GM18499 (cell line): ENCODE results near the gene WFDC2.
"Not testable (repeated sequence)": the region's sequence is repeated elsewhere in the genome, so short reads cannot be mapped to it uniquely, and the experiment has no call there.

ENCODE experiments used
- ATAC-seq: cut with Tn5 transposase; IDR thresholded peaks from one replicate; pipeline ENCODE4 v1.9.1; 2021; ENCODE audit warnings: moderate number of reproducible peaks; ENCODE audit not compliant: insufficient read depth, unreplicated experiment

WFDC2 gene

DNA sequence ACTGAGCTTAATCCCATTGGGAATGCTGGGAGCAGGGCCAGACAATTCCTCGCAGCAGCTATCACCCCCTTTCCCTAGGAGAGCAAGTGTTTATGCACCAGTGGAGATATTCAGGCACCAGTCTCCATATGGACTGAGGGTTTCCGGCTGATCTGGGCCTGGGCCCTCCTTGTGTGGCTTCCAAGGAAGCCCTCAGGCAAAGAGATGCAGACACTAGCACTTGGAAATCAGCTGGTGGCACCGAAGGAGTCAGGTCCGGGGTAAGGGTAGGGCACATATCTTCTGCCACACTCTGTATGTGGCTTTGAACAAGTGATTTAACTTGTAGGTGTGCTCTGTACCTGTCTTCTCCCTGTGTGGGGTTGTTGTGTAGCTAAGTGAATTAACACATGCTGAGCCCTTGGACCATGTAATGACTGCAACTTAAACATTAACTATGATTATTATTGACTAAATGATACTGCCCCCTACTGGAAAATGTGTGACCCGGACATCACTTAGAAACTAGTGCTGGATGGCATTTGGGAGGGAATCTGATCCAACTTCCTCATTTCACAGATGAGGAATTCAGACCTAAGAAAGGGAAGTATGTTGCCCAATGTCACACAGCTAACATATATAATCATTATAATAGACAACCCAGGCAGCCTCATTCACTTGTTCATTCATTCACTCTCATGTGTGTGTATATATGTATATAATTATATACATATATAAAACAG is 19.3 kb upstream of the WFDC2 start:
- ATAC-seq, result no peak

DNA sequence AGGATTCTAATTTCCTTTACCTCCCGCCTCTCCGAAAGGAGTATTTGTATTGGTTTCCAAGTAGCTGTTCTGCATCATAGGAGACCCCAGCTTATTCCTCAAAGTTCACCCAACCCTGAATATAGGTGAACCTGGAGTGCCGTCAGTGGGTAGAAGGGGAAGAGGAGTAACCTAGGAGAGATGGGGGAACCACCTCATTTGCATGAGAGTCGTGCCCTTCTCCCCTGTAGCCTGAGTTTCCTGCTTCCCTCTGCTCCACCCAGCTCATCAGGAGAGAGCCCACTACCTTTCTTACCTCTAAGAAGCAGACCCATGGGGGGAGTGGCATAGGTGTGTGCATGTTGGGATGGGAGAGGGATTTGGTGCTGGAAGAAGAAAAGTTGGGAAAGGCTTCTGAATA is 17.3 kb upstream of the WFDC2 start:
- no peak for ATAC-seq

DNA sequence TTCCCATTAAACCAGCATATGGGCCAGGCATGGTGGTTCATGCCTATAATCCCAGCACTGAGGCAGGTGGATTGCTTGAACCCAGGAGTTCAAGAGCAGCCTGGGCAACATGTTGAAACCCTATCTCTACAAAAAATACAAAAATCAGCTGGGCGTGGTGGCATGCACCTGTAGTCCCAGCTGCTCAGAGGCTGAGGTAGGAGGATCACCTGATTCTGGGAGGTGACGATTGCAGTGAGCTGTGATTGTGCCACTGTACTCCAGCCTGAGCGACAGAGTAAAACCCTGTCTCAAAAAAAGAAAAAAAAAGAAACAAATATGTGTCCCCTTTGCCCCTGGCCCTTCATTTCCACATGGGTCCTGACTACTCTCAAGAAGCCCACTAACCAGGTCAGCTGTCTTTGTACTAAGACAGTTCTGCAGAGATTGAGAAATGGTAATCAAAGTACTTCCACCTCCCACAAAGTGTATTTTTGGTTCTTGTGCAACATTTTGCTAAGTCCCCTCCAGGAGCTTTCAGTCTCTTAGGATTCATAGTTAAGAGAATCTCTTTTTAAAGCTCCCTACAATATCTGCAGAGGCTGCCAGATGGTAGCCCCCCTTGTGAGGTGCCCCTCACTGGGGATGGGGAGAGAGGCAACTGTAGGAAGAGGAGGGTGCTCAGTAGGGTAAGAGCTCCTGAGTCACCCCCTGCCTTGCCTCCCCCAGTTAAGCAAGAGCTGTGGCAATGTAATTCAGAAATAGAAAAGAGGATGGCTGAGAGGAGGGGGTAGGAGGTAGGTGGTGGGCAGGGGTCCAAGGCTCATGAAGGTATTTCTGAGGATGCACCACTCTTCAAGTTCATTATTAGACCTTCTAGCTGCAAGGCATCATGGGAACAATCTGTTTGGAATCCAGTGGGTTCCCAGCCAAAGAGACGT is 16.5 kb upstream of the WFDC2 start:
- ATAC-seq, result no peak

DNA sequence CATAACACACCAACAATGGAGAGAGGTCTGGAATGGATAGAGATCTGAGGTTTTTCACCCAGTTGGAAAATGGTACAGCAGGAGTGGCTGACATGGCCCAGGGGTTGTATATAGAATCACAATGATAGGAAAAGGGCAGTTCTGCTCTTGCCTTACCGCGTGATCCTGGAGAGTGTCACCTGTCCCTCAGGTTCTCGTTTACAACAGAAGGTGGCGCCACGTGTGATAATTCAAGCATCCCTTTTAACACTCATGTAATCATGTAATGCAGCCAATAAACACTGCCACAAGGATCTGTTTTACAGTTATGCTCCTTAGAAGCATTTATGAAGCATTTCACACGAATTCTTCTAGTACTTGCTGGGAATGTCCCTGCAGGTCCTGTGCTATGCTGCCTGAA is 12.9 kb upstream of the WFDC2 start:
- ATAC-seq, result no peak

DNA sequence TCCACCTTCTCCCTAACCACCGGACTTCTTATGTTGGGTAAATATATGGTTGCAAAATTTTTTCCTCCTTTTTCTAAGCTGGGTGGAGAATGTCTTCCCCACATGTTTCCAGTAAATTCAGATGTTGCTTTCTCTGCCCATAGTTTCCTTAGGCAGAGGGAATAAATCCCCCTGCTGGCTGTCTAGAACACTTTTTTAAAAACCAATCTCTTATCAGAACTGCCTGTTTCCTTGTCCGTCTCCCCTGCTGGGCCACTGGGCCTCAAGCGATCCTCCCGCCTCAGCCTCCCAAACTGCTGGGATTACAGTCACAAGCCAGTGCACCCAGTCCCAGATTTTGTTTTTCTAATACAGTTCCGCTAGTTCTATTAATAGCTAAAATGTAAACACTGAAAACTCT is 9.9 kb upstream of the WFDC2 start:
- ATAC-seq, result no peak

DNA sequence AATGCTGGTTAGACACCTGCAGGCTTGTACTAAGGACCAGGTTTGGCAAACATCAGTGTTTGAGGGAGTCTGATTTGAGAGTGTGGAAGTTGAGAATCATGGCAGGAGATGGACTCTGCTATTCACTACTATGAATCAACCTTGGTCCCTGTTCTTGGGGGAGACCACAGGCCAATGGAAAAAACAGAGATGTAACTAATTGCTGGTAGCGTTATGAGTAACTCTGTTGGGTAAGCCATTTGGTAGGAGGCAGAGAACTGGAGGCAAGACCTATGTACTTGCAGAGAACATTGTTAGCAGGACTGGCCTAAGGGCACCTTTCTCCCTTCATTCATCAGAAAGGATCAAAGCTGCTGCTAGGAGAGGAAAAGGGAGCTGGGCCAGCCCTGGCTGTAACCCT is 8.3 kb upstream of the WFDC2 start:
- no peak for ATAC-seq

- ATAC-seq, result no peak
These were observed 6.6 kb upstream of the WFDC2 start for GRCh38 chr20:45462711-45463509.

DNA sequence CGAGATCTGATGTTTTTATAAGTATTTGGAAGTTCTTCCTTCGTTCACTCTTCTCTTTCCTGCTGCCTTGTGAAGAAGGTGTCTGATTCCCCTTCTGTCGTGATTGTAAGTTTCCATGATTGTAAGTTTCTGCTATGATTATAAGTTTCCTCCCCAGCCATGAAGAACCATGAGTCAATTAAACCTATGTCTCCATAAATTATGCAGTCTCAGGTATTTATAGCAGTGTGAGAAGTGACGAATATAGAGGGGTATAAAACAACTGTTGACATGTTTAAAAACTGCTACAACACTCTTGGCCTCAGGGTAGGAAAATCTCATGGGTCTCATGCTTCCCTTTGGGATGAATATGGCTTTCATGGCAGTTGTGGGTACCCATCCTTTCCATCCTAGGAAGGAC is 5.8 kb upstream of the WFDC2 start:
- no peak for ATAC-seq

DNA sequence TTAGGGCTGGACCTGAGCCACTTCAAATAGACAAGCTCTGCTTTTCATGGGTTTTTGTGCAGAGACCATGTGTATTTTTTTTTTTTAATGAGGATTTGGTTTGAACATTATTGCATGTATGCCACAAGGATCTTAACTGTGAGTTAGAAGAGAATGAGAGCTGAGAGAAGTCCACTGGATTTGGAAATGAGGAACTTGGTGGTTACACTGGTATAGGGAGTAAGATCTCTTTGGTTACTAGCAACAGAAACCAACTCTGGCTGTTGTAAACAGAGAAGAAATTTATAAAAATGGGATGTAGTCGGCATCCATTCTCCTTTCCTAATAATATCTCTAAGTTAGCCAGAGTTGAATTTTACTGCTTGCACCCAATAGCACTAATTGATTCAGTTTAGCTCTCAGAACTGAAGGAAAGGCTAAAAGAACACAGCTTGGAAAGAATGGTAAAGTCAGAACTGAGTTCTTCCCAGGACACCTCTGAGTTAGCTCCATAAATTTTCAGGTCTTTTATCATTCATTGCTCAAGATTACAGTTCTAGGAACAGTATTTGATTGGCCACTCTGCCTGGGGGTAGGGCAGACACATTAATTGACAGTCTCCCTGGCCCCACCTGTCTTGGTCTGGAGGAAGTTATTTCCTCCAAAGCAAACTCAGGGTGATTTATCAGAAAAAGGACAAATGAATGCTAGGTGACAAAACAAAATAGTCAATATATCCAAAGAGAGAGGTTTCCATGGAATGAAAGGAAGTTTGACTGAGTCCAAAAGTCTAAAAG is 3.9 kb upstream of the WFDC2 start:
- ATAC-seq, result no peak

GRCh38 chr20:45467172-45467571 is 2.4 kb upstream of the WFDC2 start:
- no peak for ATAC-seq

GRCh38 chr20:45467861-45468260 is 1.7 kb upstream of the WFDC2 start:
- no peak for ATAC-seq

GRCh38 chr20:45470262-45470931 is 844 bp downstream of the WFDC2 start:
- no peak for ATAC-seq

DNA sequence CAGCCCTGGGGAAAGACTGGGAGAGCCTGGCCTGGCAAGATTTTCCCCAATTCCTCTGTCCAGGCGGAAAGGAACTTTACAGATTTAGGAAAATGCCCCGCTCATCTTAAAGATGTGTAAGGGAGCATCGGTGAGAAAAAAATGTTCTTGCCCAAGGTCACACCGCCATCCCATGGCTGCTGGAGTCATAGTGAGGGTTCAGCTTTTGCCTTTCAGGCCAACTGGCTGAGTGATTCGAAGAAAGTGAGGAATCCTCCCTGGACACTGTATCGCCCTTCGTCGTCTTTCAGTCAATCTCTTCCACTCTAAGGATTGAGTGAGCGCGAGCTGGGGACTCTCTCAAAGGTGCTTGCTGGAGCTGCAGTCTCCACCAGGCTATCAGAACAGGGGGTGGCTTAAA is 1.4 kb downstream of the WFDC2 start:
- ATAC-seq, result no peak

DNA sequence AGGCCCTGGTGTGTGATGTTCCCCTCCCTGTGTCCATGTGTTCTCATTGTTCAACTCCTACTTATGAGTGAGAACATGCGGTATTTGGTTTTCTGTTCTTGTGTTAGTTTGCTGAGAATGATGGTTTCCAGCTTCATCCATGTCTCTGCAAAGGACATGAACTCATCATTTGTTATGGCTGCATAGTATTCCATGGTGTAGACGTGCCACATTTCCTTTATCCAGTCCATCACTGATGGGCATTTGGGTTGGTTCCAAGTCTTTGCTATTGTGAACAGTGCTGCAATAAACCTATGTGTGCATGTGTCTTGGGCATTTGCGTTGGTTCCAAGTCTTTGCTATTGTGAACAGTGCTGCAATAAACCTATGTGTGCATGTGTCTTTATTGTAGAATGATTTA is 2.7 kb downstream of the WFDC2 start:
- not testable (repeated sequence) for ATAC-seq

DNA sequence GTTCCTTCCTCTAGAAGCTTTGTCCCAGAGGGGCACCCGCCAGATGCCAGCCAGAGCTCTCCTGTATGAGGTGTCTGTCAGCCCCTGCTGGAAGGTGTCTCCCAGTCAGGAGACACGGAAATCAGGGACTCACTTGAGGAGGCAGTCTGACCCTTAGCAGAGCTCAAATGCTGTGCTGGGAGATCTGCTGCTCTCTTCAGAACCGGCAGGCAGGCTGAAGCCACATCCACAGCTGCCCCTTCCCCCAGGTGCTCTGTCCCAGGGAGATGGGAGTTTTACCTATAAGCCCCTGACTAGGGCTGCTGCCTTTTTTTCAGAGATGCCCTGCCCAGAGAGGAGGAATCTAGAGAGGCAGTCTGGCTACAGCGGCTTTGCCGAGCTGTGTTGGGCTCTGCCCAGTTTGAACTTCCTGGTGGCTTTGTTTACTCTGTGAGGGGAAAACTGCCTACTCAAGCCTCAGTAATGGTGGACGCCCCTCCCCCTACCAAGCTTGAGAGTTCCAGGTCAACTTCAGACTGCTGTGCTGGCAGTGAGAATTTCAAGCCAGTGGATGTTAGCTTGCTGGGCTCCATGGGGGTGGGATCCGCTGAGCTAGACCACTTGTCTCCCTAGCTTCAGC is 8.1 kb downstream of the WFDC2 start:
- not testable (repeated sequence) for ATAC-seq

- no peak for ATAC-seq
These were observed 10.3 kb downstream of the WFDC2 start for GRCh38 chr20:45479822-45480221.

- no peak for ATAC-seq
These were observed 15.1 kb downstream of the WFDC2 start for GRCh38 chr20:45484676-45485075.

- no peak for ATAC-seq
These were observed 15.8 kb downstream of the WFDC2 start for GRCh38 chr20:45485388-45485787.

GRCh38 chr20:45487231-45487635 is 17.7 kb downstream of the WFDC2 start:
- ATAC-seq, result no peak
